H1 (cell line): ENCODE measurements around the gene GPC3. TPM values are rescaled to one million over a fixed set of nuclear protein-coding genes. Genes with fewer than 3 reads are reported as not detected.

Experiments used
- CTCF ChIA-PET: fragments of 300-600 bp; sonication (Branson Sonifier 250); formaldehyde crosslinking; loops from one replicate; lab custom pipeline; 2021; ENCODE audit not compliant: partially characterized antibody; lab: Charles Lee
- POLR2A ChIA-PET: fragments of 300-600 bp; sonication (Branson Sonifier 250); formaldehyde crosslinking; loops from one replicate; lab custom pipeline; 2021; ENCODE audit warnings: inconsistent platforms; ENCODE audit not compliant: partially characterized antibody; lab: Charles Lee
- DNase-seq, 2 experiments: peaks; one replicate each; pipeline versions ENCODE4 v3.0.0 to v3.0.0-alpha.2; 2010 to 2022; ENCODE audit warnings: low spot score in 2 of 2, low read depth in 1 of 2, mixed read lengths in 1 of 2
- FAIRE-seq: peaks from 2 replicates; lab custom pipeline; 2011; peaks lifted over from hg19 to GRCh38; lab: Jason Lieb, UNC
- H2AFZ ChIP-seq: 2 replicates; pipeline ENCODE4 v1.8.1; 2012; ENCODE audit warnings: low read length, inconsistent platforms
- H2AK5ac ChIP-seq: 2 replicates; pipeline ENCODE4 v1.6.1; 2013; ENCODE audit warnings: low read depth, low read length
- H2BK120ac ChIP-seq: replicated peaks from 2 replicates; pipeline ENCODE3; 2013; ENCODE audit warnings: low read depth, low read length, inconsistent platforms
- H2BK12ac ChIP-seq: 2 replicates; pipeline ENCODE4 v1.6.1; 2013; ENCODE audit warnings: low read depth, low read length
- H2BK15ac ChIP-seq: 2 replicates; pipeline ENCODE4 v1.6.1; 2013; ENCODE audit warnings: low read length
- H2BK20ac ChIP-seq: 2 replicates; pipeline ENCODE4 v1.6.1; 2013; ENCODE audit warnings: low read length
- H2BK5ac ChIP-seq: 2 replicates; pipeline ENCODE4 v1.6.1; 2013; ENCODE audit warnings: low read depth, low read length
- H3K14ac ChIP-seq: 2 replicates; pipeline ENCODE4 v1.6.1; 2013; ENCODE audit warnings: inconsistent platforms; ENCODE audit not compliant: insufficient read length
- H3K18ac ChIP-seq: 2 replicates; pipeline ENCODE4 v1.6.1; 2013; ENCODE audit warnings: low read length; ENCODE audit errors: extremely low read depth
- H3K23ac ChIP-seq: 2 replicates; pipeline ENCODE4 v1.6.1; 2013; ENCODE audit warnings: inconsistent platforms; ENCODE audit not compliant: insufficient read length
- H3K23me2 ChIP-seq: 2 replicates; pipeline ENCODE4 v1.6.1; 2013; ENCODE audit warnings: low read depth, low read length
- H3K27ac ChIP-seq: 2 replicates; pipeline ENCODE4 v1.6.1; 2011; ENCODE audit warnings: low read depth, low read length, inconsistent platforms
- H3K27me3 ChIP-seq, 4 experiments: replicated peaks in 1 of 4; 1 replicate in 1 of 4; 2 replicates in 3 of 4; pipeline versions ENCODE4 v1.6.1 to v1.8.1; 2011 to 2013; ENCODE audit warnings: low read length in 3 of 4, mild to moderate bottlenecking in 3 of 4, inconsistent platforms in 2 of 4, mixed read lengths in 2 of 4, moderate library complexity in 1 of 4; ENCODE audit not compliant: control insufficient read depth in 3 of 4, insufficient read depth in 3 of 4; ENCODE audit errors: extremely low read depth in 1 of 4
- H3K36me3 ChIP-seq, 4 experiments: 2 replicates each; pipeline versions ENCODE4 v1.6.1 to v1.8.1; 2011 to 2013; ENCODE audit warnings: mild to moderate bottlenecking in 4 of 4, low read length in 3 of 4, moderate library complexity in 2 of 4, control low read depth in 1 of 4, inconsistent platforms in 1 of 4; ENCODE audit not compliant: insufficient read depth in 4 of 4, control insufficient read depth in 2 of 4
- H3K4ac ChIP-seq: replicated peaks from 2 replicates; pipeline ENCODE3; 2013; ENCODE audit warnings: low read length, low read depth, mixed read lengths, inconsistent platforms; ENCODE audit not compliant: insufficient read length
- H3K4me1 ChIP-seq, 4 experiments: replicated peaks in 1 of 4; 1 replicate in 1 of 4; 2 replicates in 3 of 4; pipeline versions ENCODE4 v1.6.1 to v1.8.1; 2011 to 2013; ENCODE audit warnings: low read length in 3 of 4, inconsistent platforms in 2 of 4, mixed read lengths in 1 of 4; ENCODE audit not compliant: insufficient read depth in 4 of 4, control insufficient read depth in 3 of 4
- H3K4me2 ChIP-seq, 2 experiments: 2 replicates each; pipeline versions ENCODE4 v1.6.1 to v1.8.1; 2011 to 2013; ENCODE audit warnings: low read depth in 2 of 2, low read length in 2 of 2, control low read depth in 1 of 2, inconsistent platforms in 1 of 2, mild to moderate bottlenecking in 1 of 2; ENCODE audit not compliant: insufficient read depth in 1 of 2
- H3K4me3 ChIP-seq, 4 experiments: fragments of 200-600, 300-600 bp in 1 of 4; sonication (generic), shearing (Covaris generic), sonication (Bioruptor Twin) in 1 of 4; 2 replicates each; pipeline versions ENCODE4 v1.5.1 to v1.8.1; 2011 to 2016; ENCODE audit warnings: low read length in 4 of 4, low read depth in 3 of 4, control low read depth in 2 of 4, inconsistent platforms in 2 of 4, mild to moderate bottlenecking in 2 of 4, mixed read lengths in 1 of 4, moderate library complexity in 1 of 4; ENCODE audit not compliant: insufficient read depth in 2 of 4; ENCODE audit errors: extremely low read depth in 1 of 4
- H3K56ac ChIP-seq: replicated peaks from 2 replicates; pipeline ENCODE3; 2013; ENCODE audit warnings: low read depth, mild to moderate bottlenecking, mixed read lengths, low read length, inconsistent platforms; ENCODE audit not compliant: insufficient read length
- H3K79me1 ChIP-seq: 2 replicates; pipeline ENCODE4 v1.6.1; 2013; ENCODE audit warnings: low read depth, low read length, control low read depth
- H3K79me2 ChIP-seq, 2 experiments: 2 replicates each; pipeline versions ENCODE4 v1.6.1 to v1.8.1; 2012 to 2013; ENCODE audit warnings: low read length in 2 of 2, mild to moderate bottlenecking in 2 of 2, inconsistent platforms in 1 of 2; ENCODE audit not compliant: insufficient read depth in 2 of 2, control insufficient read depth in 1 of 2
- H3K9ac ChIP-seq, 4 experiments: replicated peaks in 1 of 4; 1 replicate in 1 of 4; 2 replicates in 3 of 4; pipeline versions ENCODE4 v1.6.1 to v1.8.1; 2011 to 2013; ENCODE audit warnings: low read depth in 3 of 4, low read length in 3 of 4, control low read depth in 2 of 4, mild to moderate bottlenecking in 2 of 4, moderate library complexity in 2 of 4, inconsistent platforms in 1 of 4; ENCODE audit errors: extremely low read depth in 1 of 4
- H3K9me3 ChIP-seq, 2 experiments: 2 replicates each; pipeline versions ENCODE4 v1.6.1 to v1.8.1; 2012 to 2013; ENCODE audit warnings: mild to moderate bottlenecking in 2 of 2, moderate library complexity in 2 of 2, control low read depth in 1 of 2, inconsistent platforms in 1 of 2, low read depth in 1 of 2, low read length in 1 of 2, mixed read lengths in 1 of 2; ENCODE audit not compliant: insufficient read depth in 2 of 2
- H4K20me1 ChIP-seq, 2 experiments: replicated peaks in 1 of 2; 2 replicates each; pipeline versions ENCODE3 to v1.8.1; 2011 to 2013; ENCODE audit warnings: inconsistent platforms in 2 of 2, low read length in 2 of 2, mild to moderate bottlenecking in 1 of 2; ENCODE audit not compliant: insufficient read depth in 2 of 2, control insufficient read depth in 1 of 2
- H4K5ac ChIP-seq: 2 replicates; pipeline ENCODE4 v1.6.1; 2013; ENCODE audit warnings: low read length, low read depth, mixed read lengths, inconsistent platforms; ENCODE audit not compliant: insufficient read length
- H4K8ac ChIP-seq: 2 replicates; pipeline ENCODE4 v1.8.0; 2013; ENCODE audit warnings: mild to moderate bottlenecking, moderate library complexity, low read length, inconsistent platforms; ENCODE audit not compliant: insufficient read depth; ENCODE audit errors: extremely low read depth
- H4K91ac ChIP-seq: replicated peaks from 2 replicates; pipeline ENCODE3; 2013; ENCODE audit warnings: low read length, mixed read lengths, inconsistent platforms; ENCODE audit not compliant: insufficient read length
- ATF2 ChIP-seq: IDR thresholded peaks from 2 replicates; pipeline ENCODE4 v1.6.1; 2012; ENCODE audit warnings: low read length, inconsistent platforms
- CBX8 ChIP-seq: fragments of 300-800, 300-1000 bp; sonication (generic); IDR thresholded peaks from 2 replicates; pipeline ENCODE4 v1.7.1; 2016; ENCODE audit warnings: low read depth, low read length, borderline replicate concordance
- CHD2 ChIP-seq: IDR thresholded peaks from 2 replicates; pipeline ENCODE4 v1.6.1; 2012; ENCODE audit warnings: low read length, improper control_type of control experiment
- EGR1 ChIP-seq: IDR thresholded peaks from 2 replicates; pipeline ENCODE4 v1.6.1; 2011; ENCODE audit warnings: low read depth, low read length, borderline replicate concordance
- EP300 ChIP-seq, 2 experiments: IDR thresholded peaks; 1 replicate in 1 of 2; 2 replicates in 1 of 2; pipeline ENCODE4 v1.6.1; 2011 to 2012; ENCODE audit warnings: low read depth in 2 of 2, low read length in 2 of 2, mild to moderate bottlenecking in 2 of 2, borderline replicate concordance in 1 of 2, inconsistent platforms in 1 of 2, moderate library complexity in 1 of 2
- EZH2 ChIP-seq: fragments of 200-600 bp; sonication (generic); IDR thresholded peaks from 2 replicates; pipeline ENCODE4 v1.7.1; 2012; ENCODE audit warnings: low read depth, mild to moderate bottlenecking, moderate library complexity, low read length, inconsistent platforms; ENCODE audit not compliant: severe bottlenecking
- POLR2AphosphoS5 ChIP-seq: IDR thresholded peaks from 2 replicates; pipeline ENCODE4 v1.6.1; 2011; ENCODE audit warnings: low read depth, low read length
- RNF2 ChIP-seq: fragments of 200-900, 300-1000 bp; sonication (generic); IDR thresholded peaks from 2 replicates; pipeline ENCODE4 v1.7.1; 2016; ENCODE audit warnings: borderline replicate concordance, low read depth, mild to moderate bottlenecking, antibody characterized with exemption, low read length; ENCODE audit not compliant: poor library complexity, severe bottlenecking; ENCODE audit errors: missing control alignments
- SIRT6 ChIP-seq: IDR thresholded peaks from one replicate; pipeline ENCODE4 v1.7.1; 2012; ENCODE audit warnings: low read length, inconsistent platforms
- TEAD4 ChIP-seq: IDR thresholded peaks from 2 replicates; pipeline ENCODE4 v1.6.1; 2012; ENCODE audit warnings: low read depth, low read length, inconsistent platforms, mixed read lengths
- ZNF274 ChIP-seq: IDR thresholded peaks from 2 replicates; pipeline ENCODE4 v1.7.0; 2012; ENCODE audit warnings: low read length, borderline replicate concordance; ENCODE audit errors: extremely low read depth
- WGBS, 2 experiments: shearing (Covaris generic) in 1 of 2; methylation state at CpG; one replicate each; pipeline versions ENCODE4 v1.1.6 to v1.1.7; 2013 to 2015; ENCODE audit warnings: low lambda C conversion rate in 2 of 2, mixed read lengths in 2 of 2, inconsistent platforms in 1 of 2, low coverage in 1 of 2, missing lambda C conversion rate in 1 of 2; ENCODE audit not compliant: insufficient replicate concordance in 2 of 2, insufficient coverage in 1 of 2, insufficient read length in 1 of 2; ENCODE audit errors: extremely low coverage in 1 of 2, missing lambda C conversion rate in 1 of 2; 5-methylcytosine and 5-hydroxymethylcytosine counted together
- polyA plus RNA-seq, 7 experiments: library from polyadenylated mRNA; depleted of rRNA in 3 of 7; stranded (reverse) in 5 of 7; unstranded in 2 of 7; fragments of >200 nt in 5 of 7; fragments of 200-250 nt in 2 of 7; gene quantifications; 1 replicate in 5 of 7; 2 replicates in 1 of 7; 4 replicates in 1 of 7; pipeline versions ENCODE4 v1.2.1 to v1.2.3, GENCODE V29; 2011 to 2013; ENCODE audit warnings: missing spikeins in 2 of 7, mixed read lengths in 2 of 7
- total RNA-seq: library from RNA; stranded (reverse); fragmentation: NEBNext Ultra II Directional; extraction: Animal tissue kit (Norgen Biotek cat#: 25700); gene quantifications from 2 replicates; pipeline ENCODE4 v1.2.1, GENCODE V29; 2021
- TF ChIP-seq, protein P1 (sequence below): IDR thresholded peaks from 2 replicates; pipeline ENCODE4 v1.6.1; 2012; ENCODE audit warnings: inconsistent platforms

Gene GPC3
- total and polyA plus RNA-seq, 2 of the 8 experiments (the other 6 are each of a cell fraction or from before 2014, with no cell fraction given) = 64.8 to 71.9 TPM

GRCh38 chrX:133818019-133818418, 167.4 kb downstream of the GPC3 start:
- Histone ChIP-seq H2BK120ac (no peak overlapping the region), H2BK15ac (no peak overlapping the region), H3K79me1 (no peaks in the 10 kb centered on the region), H3K4me1 (no peaks in the 10 kb centered on the region), H4K91ac (no peak overlapping the region), H3K36me3 (no peaks in the 10 kb centered on the region), H4K20me1 (no peaks in the 10 kb centered on the region), H3K23me2 (no peaks in the 10 kb centered on the region), H3K4me2 (no peak overlapping the region), H3K4me3 (no peak overlapping the region), H2BK20ac (no peak overlapping the region), H2AK5ac (no peak overlapping the region), H3K9me3 (no peaks in the 10 kb centered on the region), H3K56ac (no peak overlapping the region), H2BK5ac (no peak overlapping the region), H4K8ac (no peak overlapping the region), H2AFZ (no peak overlapping the region), H3K14ac (no peak overlapping the region), H3K27me3 (no peaks in the 10 kb centered on the region), H3K18ac (no peak overlapping the region), H3K27ac (no peak overlapping the region), H3K23ac (no peak overlapping the region), H3K9ac (no peak overlapping the region), H2BK12ac (no peak overlapping the region), H3K4ac (no peak overlapping the region), H3K79me2 (no peaks in the 10 kb centered on the region), H4K5ac (no peak overlapping the region)
- CTCF ChIA-PET = interaction anchor here (0.7 kb wide), 1 partner anchor 23 kb away, joined by 3 read pairs; no protein-coding TSS in a partner anchor
- FAIRE-seq (no peak), DNase-seq (no peak)
- WGBS, 2 experiments = 94% methylated on average over 5 of the region's 5 CpGs; no CpG with 5 or more reads in 1 of the 2 experiments
- POLR2A ChIA-PET = no interaction called here
- no peak for TF ChIP-seq ZNF274
- TF ChIP-seq POLR2AphosphoS5 = no peak
- no peak for TF ChIP-seq EP300 (IDR thresholded peaks at IDR 0.05; ENCODE audit: borderline replicate concordance in 1 of 2, low read depth in 2 of 2, low read length in 2 of 2)
- no peak for TF ChIP-seq TEAD4
- TF ChIP-seq RNF2 = no peak
- no peak for TF ChIP-seq CBX8
- TF ChIP-seq EGR1 = no peak
- no peak for TF ChIP-seq ATF2
- TF ChIP-seq SIRT6 = no peak
- no peak for TF ChIP-seq EZH2
- TF ChIP-seq CHD2 = no peak
- TF ChIP-seq, protein P1, sequence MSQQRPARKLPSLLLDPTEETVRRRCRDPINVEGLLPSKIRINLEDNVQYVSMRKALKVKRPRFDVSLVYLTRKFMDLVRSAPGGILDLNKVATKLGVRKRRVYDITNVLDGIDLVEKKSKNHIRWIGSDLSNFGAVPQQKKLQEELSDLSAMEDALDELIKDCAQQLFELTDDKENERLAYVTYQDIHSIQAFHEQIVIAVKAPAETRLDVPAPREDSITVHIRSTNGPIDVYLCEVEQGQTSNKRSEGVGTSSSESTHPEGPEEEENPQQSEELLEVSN = no peak
